ENCODE data around the gene SHC3.

The SHC3 gene

GRCh38 chr9:89097219-89097618 is 81.4 kb downstream of the SHC3 start:
- no peak for DNase-seq

DNA sequence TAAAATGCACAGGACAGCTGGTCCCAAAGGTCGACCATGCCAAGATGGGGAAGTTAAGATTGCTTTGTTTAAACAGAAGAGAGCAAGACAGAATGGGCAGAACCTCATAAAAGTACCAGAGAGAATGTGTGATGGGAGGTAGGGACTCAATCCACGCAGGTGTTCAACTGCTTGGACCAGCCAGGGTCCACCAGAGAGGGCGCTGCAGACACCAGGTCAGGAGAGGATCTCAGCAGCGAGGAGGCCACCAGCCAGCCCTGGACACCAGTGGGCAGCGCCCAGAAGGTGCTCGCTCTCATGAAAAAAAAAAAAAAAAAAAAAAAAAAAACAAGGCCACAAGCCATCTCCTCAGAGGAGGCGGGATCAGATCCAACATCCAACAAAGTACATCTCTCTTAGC is 81.8 kb downstream of the SHC3 start:
- DNase-seq, result no peak

DNA sequence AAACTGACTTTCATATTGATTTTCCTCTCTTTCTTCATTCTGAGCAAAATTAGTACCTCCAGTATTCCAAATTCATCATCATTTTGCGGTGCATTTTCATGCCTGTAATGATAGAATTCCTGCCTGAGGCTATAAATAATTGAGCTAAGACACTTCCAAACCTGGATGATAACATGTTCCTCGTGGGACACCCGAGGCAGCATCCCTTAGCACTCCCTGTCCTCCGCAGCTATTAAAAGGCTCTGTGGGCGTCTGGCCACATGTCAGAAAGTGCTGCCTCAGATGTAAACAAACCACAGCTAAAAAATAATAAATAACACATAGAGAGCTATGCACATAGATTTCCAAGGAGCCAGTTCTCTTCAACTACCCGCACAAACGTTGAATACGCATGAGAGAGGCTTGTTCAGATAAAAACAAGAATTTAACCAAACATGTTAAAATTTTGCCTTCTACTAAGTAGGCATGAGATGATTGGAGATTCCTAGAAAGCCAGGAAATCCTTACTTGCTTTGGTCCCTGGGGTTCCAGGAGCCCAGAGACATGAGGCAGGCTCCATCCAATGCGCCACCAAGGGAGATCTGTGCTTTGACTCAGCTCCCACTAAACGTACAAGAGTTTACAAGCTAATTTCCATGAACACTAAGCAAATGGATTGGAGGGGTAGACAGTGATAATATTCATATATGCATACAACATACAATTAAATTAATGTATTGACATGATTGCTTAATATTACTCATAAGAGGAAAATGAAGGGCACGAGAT is 82.7 kb downstream of the SHC3 start:
- DNase-seq, result no peak

GRCh38 chr9:89093201-89093975 is 85.2 kb downstream of the SHC3 start:
- no peak for DNase-seq

GRCh38 chr9:89089176-89089575 is 89.4 kb downstream of the SHC3 start:
- no peak for DNase-seq

GRCh38 chr9:89083626-89084025 is 95.0 kb downstream of the SHC3 start:
- no peak for DNase-seq

DNA sequence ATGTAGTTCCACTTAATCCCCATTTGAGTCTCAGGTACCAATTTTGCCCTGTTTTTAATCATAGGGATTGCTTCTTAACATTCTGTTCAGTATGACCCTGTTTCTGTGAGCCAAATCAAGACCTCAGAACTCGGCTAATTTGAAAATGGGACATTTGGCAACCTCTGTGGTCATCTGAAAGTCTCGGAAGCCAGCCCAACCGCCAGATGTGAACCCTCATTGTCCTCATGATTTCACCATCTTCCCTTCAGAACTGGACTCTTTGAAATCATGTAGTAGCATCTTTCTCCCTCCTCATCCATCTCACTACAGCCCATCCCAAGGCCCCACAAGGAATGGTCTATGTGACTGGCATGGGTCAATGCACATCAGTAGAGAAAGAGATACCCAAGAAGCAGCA is 98.4 kb downstream of the SHC3 start:
- DNase-seq, result no peak

- no peak for DNase-seq
These were observed 99.2 kb downstream of the SHC3 start for GRCh38 chr9:89079391-89079790.

- no peak for DNase-seq
These were observed 99.8 kb downstream of the SHC3 start for GRCh38 chr9:89078860-89079259.

GRCh38 chr9:89078421-89078820 is 100.2 kb downstream of the SHC3 start:
- no peak for DNase-seq

DNA sequence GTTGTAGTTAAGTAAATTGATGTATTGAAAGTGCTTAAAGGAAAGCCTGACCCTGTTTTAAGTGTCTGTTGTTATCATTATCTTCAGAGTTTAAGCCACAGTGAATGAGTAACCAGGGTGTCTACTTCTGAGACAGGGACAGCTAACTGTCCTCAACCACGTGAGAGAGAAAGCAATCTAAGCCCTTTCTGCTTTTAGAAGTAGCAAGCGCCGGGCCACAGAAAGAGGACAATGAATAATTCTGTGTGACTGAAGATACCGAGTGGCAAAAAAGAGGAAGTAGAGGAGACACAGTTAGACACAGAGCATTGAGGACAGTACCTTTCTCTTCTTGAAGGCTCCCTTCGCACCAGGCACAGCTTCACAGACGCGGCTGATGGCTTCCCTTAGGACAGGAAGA is 101.1 kb downstream of the SHC3 start:
- DNase-seq, result no peak

- DNase-seq, result no peak
These were observed 105.2 kb downstream of the SHC3 start for GRCh38 chr9:89073397-89073796.

- no peak for DNase-seq
These were observed 107.0 kb downstream of the SHC3 start for GRCh38 chr9:89071591-89071990.

GRCh38 chr9:89066835-89067234 is 111.8 kb downstream of the SHC3 start:
- no peak for DNase-seq

DNA sequence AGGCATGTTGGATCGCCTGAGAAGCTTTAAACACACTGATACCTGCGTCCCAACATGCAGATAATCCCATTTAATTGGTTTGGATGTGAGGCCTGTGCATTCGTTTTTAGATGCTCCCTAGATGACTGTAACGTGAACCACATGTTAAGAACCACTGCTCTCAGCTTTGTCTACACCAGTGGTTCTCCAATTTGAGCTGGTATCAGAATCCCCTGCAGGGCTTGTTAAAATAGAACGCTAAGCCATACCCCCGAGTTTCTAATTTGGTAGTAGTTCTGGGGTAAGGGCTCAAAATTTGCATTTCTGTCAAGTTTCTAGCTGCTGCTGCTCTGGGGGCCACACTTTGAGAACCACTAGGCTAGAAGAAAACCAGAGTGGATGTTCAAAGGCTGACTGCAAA is 112.7 kb downstream of the SHC3 start:
- DNase-seq, result no peak

- DNase-seq, result no peak
These were observed 117.8 kb downstream of the SHC3 start for GRCh38 chr9:89060790-89061189.

DNA sequence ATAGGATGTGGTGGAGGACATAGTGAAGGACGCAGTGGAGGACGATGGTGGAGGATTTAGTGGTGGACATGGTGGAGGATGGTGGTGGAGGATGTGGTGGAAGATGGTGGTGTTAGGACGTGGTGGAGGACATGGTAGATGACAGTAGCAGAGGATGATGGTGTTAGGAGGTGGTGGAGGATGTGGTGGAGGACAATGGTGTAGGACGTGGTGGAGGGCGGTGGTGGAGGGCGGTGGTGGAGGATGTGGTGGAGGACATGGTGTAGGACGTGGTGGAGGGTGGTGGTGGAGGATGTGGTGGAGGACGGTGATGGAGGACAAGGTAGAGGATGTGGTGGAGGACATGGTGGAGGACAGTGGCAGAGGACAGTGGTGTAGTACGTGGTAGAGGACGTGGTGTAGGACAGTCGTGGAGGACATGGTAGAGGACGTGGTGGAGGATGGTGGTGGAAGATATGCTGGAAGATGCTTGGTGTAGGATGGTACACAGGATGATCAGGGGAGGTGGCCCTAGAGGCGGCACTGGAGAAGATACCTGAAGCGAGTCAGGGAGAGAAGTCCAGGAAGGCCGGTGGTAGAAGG is 118.6 kb downstream of the SHC3 start:
- DNase-seq, result no peak

DNA sequence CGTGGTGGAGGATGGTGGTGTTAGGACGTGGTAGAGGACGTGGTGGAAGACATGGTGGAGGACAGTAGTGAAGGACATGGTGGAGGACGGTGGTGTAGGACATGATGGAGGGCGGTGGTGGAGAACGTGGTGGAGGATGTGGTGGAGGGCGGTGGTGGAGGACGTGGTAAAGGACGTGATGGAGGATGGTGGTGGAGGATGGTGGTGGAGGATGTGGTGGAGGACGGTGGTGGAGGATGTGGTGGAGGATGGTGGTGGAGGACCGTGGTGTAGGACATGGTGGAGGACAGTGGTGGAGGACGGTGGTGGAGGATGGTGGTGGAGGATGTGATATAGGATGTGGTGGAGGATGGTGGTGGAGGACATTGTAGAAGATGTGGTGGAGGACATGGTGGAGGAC is 119.7 kb downstream of the SHC3 start:
- no peak for DNase-seq

DNA sequence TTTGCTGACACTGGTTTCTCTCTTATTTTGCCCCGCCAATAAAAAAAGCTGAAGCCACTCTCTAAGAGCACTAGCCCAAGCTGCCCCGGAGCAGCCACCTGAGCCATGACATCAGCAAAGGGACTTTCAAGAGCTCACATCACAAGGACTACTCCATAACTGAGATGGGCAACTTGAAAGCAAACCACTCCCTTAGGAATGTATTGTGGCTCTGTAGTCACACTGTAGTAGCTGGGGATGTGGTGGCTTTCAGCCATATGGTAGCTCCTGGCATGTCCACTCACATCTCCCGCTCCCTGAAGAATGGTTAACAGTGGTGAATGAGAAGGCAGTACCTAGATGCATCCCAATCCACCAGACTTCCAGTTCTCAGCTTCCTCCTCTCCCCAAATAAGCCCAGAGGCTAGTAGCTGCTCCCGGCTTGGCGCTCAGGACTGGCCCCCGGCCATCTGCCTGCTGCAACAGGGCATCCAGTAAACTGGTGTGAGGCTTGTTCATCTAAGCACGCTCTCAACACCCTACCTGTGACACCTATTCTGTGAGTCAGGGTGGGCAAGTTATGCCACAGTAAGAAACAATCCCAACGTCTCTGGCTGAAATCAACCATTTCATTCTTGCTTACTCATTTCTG is 123.6 kb downstream of the SHC3 start:
- no peak for DNase-seq

- no peak for DNase-seq
These were observed 125.3 kb downstream of the SHC3 start for GRCh38 chr9:89053301-89053700.

DNA sequence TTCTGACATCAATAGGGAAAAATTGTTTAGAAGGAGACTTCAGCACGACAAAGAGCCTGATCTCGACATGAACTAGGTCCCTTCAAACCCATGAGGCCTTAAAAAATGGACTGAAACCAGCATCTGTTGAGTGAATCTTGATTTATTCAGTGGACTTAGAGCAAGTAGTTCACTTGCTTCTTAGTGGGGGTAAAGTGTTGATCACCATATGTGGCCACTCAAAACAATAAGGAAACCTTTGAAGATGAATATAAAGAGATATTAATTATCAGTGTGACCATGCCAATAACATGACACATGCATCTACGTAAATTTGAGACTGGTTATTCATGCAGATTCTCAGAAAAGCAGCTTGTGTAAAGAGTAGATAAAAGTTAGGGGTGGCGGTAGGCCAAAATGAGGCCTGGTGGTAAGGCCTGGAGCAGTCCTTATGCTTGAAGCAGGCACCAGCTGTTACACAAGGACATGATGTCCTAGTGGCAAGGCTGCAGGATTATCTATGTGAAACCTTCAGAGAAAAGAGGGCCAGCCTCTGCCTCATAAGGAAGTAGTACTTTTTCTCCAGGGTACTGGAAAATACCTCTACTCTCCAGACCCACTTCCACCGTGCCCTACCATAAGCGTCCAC is 126.0 kb downstream of the SHC3 start:
- DNase-seq, result no peak

DNA sequence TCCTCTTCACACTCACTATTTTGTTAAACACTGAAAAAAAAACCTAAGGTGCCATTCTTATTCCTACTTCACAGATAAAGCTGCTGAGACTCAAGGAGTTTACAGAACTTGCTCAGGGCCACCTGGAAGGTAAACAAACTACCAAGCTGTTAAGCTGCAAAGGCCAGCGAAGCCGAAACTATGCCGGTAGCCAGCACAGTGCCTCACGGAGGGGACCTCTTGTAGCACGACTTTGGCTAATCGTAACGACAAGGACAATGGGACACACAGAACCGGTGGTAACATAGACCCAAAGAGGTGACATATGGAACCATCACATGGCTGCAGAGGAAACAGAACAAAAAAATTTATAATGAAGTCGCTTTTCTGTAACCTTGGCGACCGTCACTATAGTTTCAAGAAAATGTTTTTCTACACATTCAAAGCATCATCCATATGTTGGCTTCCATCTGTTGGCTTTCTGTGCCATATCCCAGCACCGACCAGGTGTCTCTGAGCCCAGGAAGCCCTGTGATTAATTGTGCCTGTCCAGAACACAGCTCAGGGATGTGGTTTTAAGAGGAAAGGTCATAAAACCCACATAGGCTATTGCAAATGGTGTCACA is 127.1 kb downstream of the SHC3 start:
- DNase-seq, result no peak

GRCh38 chr9:89049646-89050045 is 129.0 kb downstream of the SHC3 start:
- no peak for DNase-seq

Measured in activated CD8-positive, alpha-beta memory T cell treated with anti-CD3 and anti-CD28 coated beads, Interleukin-2, amount 50 U/mL, for 4 hours (primary cell).